HCT116 (cell line): Measurements from ENCODE around the gene PEBP1. TPM values are rescaled to one million over a fixed set of nuclear protein-coding genes. Genes with fewer than 3 reads are reported as not detected.
A peak's percentile ranks its signal among the peaks of the same experiment; 100 is the strongest.

ENCODE experiments used
- ATAC-seq: fragments of 200-7000 bp; cut with Tn5 transposase; 2 replicates; pipeline ENCODE4 v1.9.1; 2020; ENCODE audit warnings: mild to moderate bottlenecking, moderate library complexity
- BruUV-seq: library from RNA; stranded (reverse); fragments of 400-500 nt; replicated peaks from 2 replicates; lab custom pipeline; 2021; lab: Mats Ljungman, UMichigan
- CTCF ChIA-PET: fragments of 300-600 bp; sonication (Branson Sonifier 250); formaldehyde crosslinking; loops from one replicate; lab custom pipeline; 2021; ENCODE audit warnings: antibody characterized with exemption; lab: Charles Lee
- POLR2A ChIA-PET: fragments of 300-600, 350-600 bp; sonication (Branson Sonifier 250); formaldehyde crosslinking; loops from one replicate; lab custom pipeline; 2021; ENCODE audit warnings: antibody characterized with exemption; lab: Charles Lee
- RAD21 ChIA-PET, 2 experiments: fragments of 300-600 bp; sonication (Branson Sonifier 250); formaldehyde crosslinking; loops; one replicate each; lab custom pipeline; 2023; ENCODE audit warnings: low total read pairs in 2 of 2; ENCODE audit not compliant: uncharacterized antibody in 2 of 2, unreplicated experiment in 2 of 2, low non-redundant PET in 1 of 2; lab: Charles Lee
- DNase-seq: peaks from one replicate; pipeline ENCODE4 v3.0.0-alpha.2; 2010; ENCODE audit warnings: low read depth, low spot score
- H2AFZ ChIP-seq: fragments of 200-600 bp; shearing (Covaris generic), sonication (generic); 2 replicates; pipeline ENCODE4 v1.6.1; 2017; ENCODE audit warnings: low read depth, mixed run types, mixed read lengths, antibody characterized with exemption, low read length; ENCODE audit not compliant: poor library complexity, severe bottlenecking
- H3K27ac ChIP-seq: 2 replicates; pipeline ENCODE4 v1.5.1; 2012; ENCODE audit warnings: low read depth, low read length
- H3K27me3 ChIP-seq: fragments of 200-600 bp; sonication (generic); 2 replicates; pipeline ENCODE4 v1.6.1; 2016; ENCODE audit warnings: mixed run types, low read length, mixed read lengths; ENCODE audit not compliant: insufficient read depth
- H3K36me3 ChIP-seq, 2 experiments: fragments of 200-500 bp in 1 of 2; fragments of 200-600 bp in 1 of 2; sonication (Bioruptor generic) in 1 of 2; sonication (generic) in 1 of 2; 2 replicates each; pipeline versions ENCODE4 v1.5.1 to v1.6.1; 2014 to 2016; ENCODE audit warnings: low read length in 2 of 2, inconsistent platforms in 1 of 2, mixed read lengths in 1 of 2, mixed run types in 1 of 2; ENCODE audit not compliant: insufficient read depth in 2 of 2, control insufficient read depth in 1 of 2
- H3K4me1 ChIP-seq, 2 experiments: fragments of 200-600 bp in 1 of 2; sonication (generic) in 1 of 2; 2 replicates each; pipeline versions ENCODE4 v1.5.1 to v1.6.1; 2012 to 2017; ENCODE audit warnings: low read length in 2 of 2, inconsistent platforms in 1 of 2, mild to moderate bottlenecking in 1 of 2, mixed read lengths in 1 of 2, mixed run types in 1 of 2, moderate library complexity in 1 of 2; ENCODE audit not compliant: insufficient read depth in 2 of 2, control insufficient read depth in 1 of 2
- H3K4me2 ChIP-seq: fragments of 200-600 bp; sonication (generic); 2 replicates; pipeline ENCODE4 v1.6.1; 2017; ENCODE audit warnings: mixed run types, low read length, mixed read lengths
- H3K4me3 ChIP-seq, 2 experiments: fragments of 200-600 bp in 1 of 2; sonication (generic) in 1 of 2; replicated peaks in 1 of 2; 2 replicates each; pipeline ENCODE4 v1.5.1; 2011 to 2016; ENCODE audit warnings: low read length in 2 of 2, control low read depth in 1 of 2, low read depth in 1 of 2, mild to moderate bottlenecking in 1 of 2, mixed read lengths in 1 of 2, mixed run types in 1 of 2
- H3K79me2 ChIP-seq: fragments of 200-600 bp; sonication (generic); 2 replicates; pipeline ENCODE4 v1.6.1; 2017; ENCODE audit warnings: mild to moderate bottlenecking, mixed run types, low read length, moderate library complexity, mixed read lengths; ENCODE audit not compliant: insufficient read depth
- H3K9ac ChIP-seq: fragments of 200-600 bp; sonication (generic); 2 replicates; pipeline ENCODE4 v1.6.1; 2016; ENCODE audit warnings: low read length, mixed read lengths
- H3K9me2 ChIP-seq: fragments of 200-600 bp; sonication (generic), shearing (Covaris generic); 2 replicates; pipeline ENCODE4 v1.6.1; 2017; ENCODE audit warnings: mixed run types, mild to moderate bottlenecking, moderate library complexity; ENCODE audit not compliant: insufficient read depth
- H3K9me3 ChIP-seq, 2 experiments: fragments of 200-500 bp in 1 of 2; fragments of 200-600 bp in 1 of 2; sonication (Bioruptor generic) in 1 of 2; sonication (generic) in 1 of 2; 2 replicates each; pipeline ENCODE4 v1.6.1; 2014 to 2017; ENCODE audit warnings: low read length in 2 of 2, mixed read lengths in 2 of 2, inconsistent platforms in 1 of 2, low read depth in 1 of 2, mild to moderate bottlenecking in 1 of 2, mixed run types in 1 of 2, moderate library complexity in 1 of 2; ENCODE audit not compliant: control insufficient read depth in 1 of 2, insufficient read depth in 1 of 2
- H4K20me1 ChIP-seq: fragments of 200-600 bp; sonication (generic), shearing (Covaris generic); 2 replicates; pipeline ENCODE4 v1.6.1; 2017; ENCODE audit warnings: mixed run types, mild to moderate bottlenecking, moderate library complexity; ENCODE audit not compliant: insufficient read depth
- CBX3 ChIP-seq: IDR thresholded peaks from 2 replicates; pipeline ENCODE4 v1.6.1; 2012; ENCODE audit warnings: low read depth
- CEBPB ChIP-seq: IDR thresholded peaks from 2 replicates; pipeline ENCODE4 v1.6.1; 2012; ENCODE audit warnings: low read depth
- EGR1 ChIP-seq: IDR thresholded peaks from 2 replicates; pipeline ENCODE4 v1.6.1; 2012; ENCODE audit warnings: low read depth
- EZH2 ChIP-seq: fragments of 200-600 bp; sonication (generic); IDR thresholded peaks from 2 replicates; pipeline ENCODE4 v1.6.1; 2017; ENCODE audit warnings: antibody characterized with exemption, mixed run types
- FOSL1 ChIP-seq: IDR thresholded peaks from 2 replicates; pipeline ENCODE4 v1.6.1; 2012; ENCODE audit warnings: low read depth
- JUND ChIP-seq: IDR thresholded peaks from 2 replicates; pipeline ENCODE4 v1.6.1; 2012
- POLR2A ChIP-seq: IDR thresholded peaks from 2 replicates; pipeline ENCODE4 v1.7.0; 2011; ENCODE audit warnings: borderline replicate concordance; ENCODE audit not compliant: insufficient read depth, insufficient read length; ENCODE audit errors: extremely low read depth
- POLR2AphosphoS5 ChIP-seq: IDR thresholded peaks from 2 replicates; pipeline ENCODE4 v1.6.1; 2011; ENCODE audit warnings: mild to moderate bottlenecking, low read depth, low read length, moderate library complexity
- RAD21 ChIP-seq: IDR thresholded peaks from 2 replicates; pipeline ENCODE4 v1.6.1; 2012; ENCODE audit warnings: low read depth, mild to moderate bottlenecking
- SIN3A ChIP-seq: IDR thresholded peaks from 2 replicates; pipeline ENCODE4 v1.6.1; 2012; ENCODE audit warnings: low read depth
- SP1 ChIP-seq: IDR thresholded peaks from 2 replicates; pipeline ENCODE4 v1.6.1; 2012; ENCODE audit warnings: low read depth
- TCF7L2 ChIP-seq: IDR thresholded peaks from 2 replicates; pipeline ENCODE4 v1.7.0; 2011; ENCODE audit warnings: borderline replicate concordance, inconsistent platforms; ENCODE audit not compliant: insufficient read depth, insufficient read length; ENCODE audit errors: extremely low read depth
- YY1 ChIP-seq: IDR thresholded peaks from 2 replicates; pipeline ENCODE4 v1.6.1; 2011; ENCODE audit warnings: low read length, low read depth, moderate library complexity, mild to moderate bottlenecking; ENCODE audit not compliant: insufficient replicate concordance; ENCODE audit errors: extremely low read depth
- intact Hi-C: fragments of 100-400 bp; cut with micrococcal nuclease; formaldehyde crosslinking; loops from 2 replicates; pipeline ENCODE4 v1.10.0; 2022
- total RNA-seq: library from RNA; stranded (reverse); gene quantifications from one replicate; pipeline ENCODE4 v1.2.1, GENCODE V29; 2021; ENCODE audit not compliant: unreplicated experiment
- TF ChIP-seq, protein P1 (sequence below): IDR thresholded peaks from 2 replicates; pipeline ENCODE4 v1.6.1; 2012; ENCODE audit warnings: low read depth
- TF ChIP-seq, protein P2 (sequence below): IDR thresholded peaks from 2 replicates; pipeline ENCODE4 v1.6.1; 2012
- TF ChIP-seq, protein P3 (sequence below): IDR thresholded peaks from 2 replicates; pipeline ENCODE4 v1.6.1; 2011; ENCODE audit warnings: mild to moderate bottlenecking, low read length, moderate library complexity; ENCODE audit not compliant: insufficient replicate concordance; ENCODE audit errors: extremely low read depth
- TF ChIP-seq, protein P4 (sequence below): IDR thresholded peaks from 2 replicates; pipeline ENCODE4 v1.6.1; 2012

The PEBP1 gene
- total RNA-seq, 1 experiment from 2014 or later = 220 TPM

DNA sequence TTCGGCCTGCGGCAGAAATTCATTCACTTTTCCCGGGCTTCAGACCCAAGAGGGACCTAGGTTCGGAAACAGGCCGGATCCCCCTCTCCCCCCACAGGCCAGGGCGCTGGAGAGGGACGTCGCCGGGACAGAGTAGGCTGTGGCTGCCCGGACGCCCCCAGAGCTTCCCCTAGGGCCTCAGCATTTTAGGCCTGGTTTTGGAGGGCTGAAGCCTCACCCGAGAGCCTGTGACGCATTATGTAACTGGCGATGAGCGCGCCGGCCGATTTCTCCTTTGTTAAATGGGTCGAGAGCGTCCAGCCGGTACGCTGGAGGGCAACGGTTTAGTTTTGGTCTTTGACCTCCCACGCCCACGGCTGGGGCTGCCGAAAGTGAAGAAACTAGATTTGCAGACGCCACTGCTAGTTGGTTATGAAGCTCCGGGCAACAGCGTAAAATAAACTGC, 657 bp downstream of the PEBP1 start:
- Histone ChIP-seq H3K9me3 (no peaks in the 10 kb centered on the region), H3K9me2 (no peaks in the 10 kb centered on the region), H3K27ac (peak overlapping the region; percentile 81), H3K4me1 (peaks cover 15 to 26% of the 10 kb centered on the region in 2 experiments), H4K20me1 (no peaks in the 10 kb centered on the region), H2AFZ (no peak overlapping the region), H3K79me2 (peaks cover 34% of the 10 kb centered on the region), H3K36me3 (peaks cover 21 to 22% of the 10 kb centered on the region in 2 experiments), H3K4me3 (peak overlapping the region; percentile 91 to 94), H3K4me2 (peak overlapping the region; percentile 94), H3K9ac (peak overlapping the region; percentile 96), H3K27me3 (no peaks in the 10 kb centered on the region)
- ATAC-seq = peak; percentile 14; the same call in 1 of the 2 replicates
- ChIA-PET CTCF (interaction anchor here (1.2 to 2.3 kb wide), 3 partner anchors 15 to 241 kb away, joined by 8 to 13 read pairs (median 11); partner anchors contain the start of gene SUDS3), RAD21 (no interaction called here), POLR2A (interaction anchor here (1.0 kb wide), 2 partner anchors 16 to 220 kb away, joined by 3 read pairs; no protein-coding TSS in a partner anchor)
- intact Hi-C loops = loop anchor here (10.0 kb wide), 1 partner anchor 262 kb away; no protein-coding TSS in a partner anchor
- TF ChIP-seq EZH2 (no peak), POLR2AphosphoS5 (no peak), SP1 (no peak), TCF7L2 (no peak), CEBPB (no peak), SIN3A (no peak), RAD21 (no peak), CBX3 (no peak), FOSL1 (no peak), EGR1 (no peak), POLR2A (no peak), YY1 (no peak), JUND (no peak)
- TF ChIP-seq, protein P1, sequence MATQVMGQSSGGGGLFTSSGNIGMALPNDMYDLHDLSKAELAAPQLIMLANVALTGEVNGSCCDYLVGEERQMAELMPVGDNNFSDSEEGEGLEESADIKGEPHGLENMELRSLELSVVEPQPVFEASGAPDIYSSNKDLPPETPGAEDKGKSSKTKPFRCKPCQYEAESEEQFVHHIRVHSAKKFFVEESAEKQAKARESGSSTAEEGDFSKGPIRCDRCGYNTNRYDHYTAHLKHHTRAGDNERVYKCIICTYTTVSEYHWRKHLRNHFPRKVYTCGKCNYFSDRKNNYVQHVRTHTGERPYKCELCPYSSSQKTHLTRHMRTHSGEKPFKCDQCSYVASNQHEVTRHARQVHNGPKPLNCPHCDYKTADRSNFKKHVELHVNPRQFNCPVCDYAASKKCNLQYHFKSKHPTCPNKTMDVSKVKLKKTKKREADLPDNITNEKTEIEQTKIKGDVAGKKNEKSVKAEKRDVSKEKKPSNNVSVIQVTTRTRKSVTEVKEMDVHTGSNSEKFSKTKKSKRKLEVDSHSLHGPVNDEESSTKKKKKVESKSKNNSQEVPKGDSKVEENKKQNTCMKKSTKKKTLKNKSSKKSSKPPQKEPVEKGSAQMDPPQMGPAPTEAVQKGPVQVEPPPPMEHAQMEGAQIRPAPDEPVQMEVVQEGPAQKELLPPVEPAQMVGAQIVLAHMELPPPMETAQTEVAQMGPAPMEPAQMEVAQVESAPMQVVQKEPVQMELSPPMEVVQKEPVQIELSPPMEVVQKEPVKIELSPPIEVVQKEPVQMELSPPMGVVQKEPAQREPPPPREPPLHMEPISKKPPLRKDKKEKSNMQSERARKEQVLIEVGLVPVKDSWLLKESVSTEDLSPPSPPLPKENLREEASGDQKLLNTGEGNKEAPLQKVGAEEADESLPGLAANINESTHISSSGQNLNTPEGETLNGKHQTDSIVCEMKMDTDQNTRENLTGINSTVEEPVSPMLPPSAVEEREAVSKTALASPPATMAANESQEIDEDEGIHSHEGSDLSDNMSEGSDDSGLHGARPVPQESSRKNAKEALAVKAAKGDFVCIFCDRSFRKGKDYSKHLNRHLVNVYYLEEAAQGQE = no peak
- TF ChIP-seq, protein P2, sequence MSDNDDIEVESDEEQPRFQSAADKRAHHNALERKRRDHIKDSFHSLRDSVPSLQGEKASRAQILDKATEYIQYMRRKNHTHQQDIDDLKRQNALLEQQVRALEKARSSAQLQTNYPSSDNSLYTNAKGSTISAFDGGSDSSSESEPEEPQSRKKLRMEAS = no peak
- TF ChIP-seq, protein P3, sequence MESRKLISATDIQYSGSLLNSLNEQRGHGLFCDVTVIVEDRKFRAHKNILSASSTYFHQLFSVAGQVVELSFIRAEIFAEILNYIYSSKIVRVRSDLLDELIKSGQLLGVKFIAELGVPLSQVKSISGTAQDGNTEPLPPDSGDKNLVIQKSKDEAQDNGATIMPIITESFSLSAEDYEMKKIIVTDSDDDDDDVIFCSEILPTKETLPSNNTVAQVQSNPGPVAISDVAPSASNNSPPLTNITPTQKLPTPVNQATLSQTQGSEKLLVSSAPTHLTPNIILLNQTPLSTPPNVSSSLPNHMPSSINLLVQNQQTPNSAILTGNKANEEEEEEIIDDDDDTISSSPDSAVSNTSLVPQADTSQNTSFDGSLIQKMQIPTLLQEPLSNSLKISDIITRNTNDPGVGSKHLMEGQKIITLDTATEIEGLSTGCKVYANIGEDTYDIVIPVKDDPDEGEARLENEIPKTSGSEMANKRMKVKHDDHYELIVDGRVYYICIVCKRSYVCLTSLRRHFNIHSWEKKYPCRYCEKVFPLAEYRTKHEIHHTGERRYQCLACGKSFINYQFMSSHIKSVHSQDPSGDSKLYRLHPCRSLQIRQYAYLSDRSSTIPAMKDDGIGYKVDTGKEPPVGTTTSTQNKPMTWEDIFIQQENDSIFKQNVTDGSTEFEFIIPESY = no peak
- TF ChIP-seq, protein P4, sequence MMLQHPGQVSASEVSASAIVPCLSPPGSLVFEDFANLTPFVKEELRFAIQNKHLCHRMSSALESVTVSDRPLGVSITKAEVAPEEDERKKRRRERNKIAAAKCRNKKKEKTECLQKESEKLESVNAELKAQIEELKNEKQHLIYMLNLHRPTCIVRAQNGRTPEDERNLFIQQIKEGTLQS = no peak
- BruUV-seq = no TSS peak
- no peak for DNase-seq
